Activated gamma-delta T cell treated with anti-CD3 and anti-CD28 coated beads, Interleukin-2, amount 50 U/mL, for 16 hours (primary cell): ENCODE data around the gene IFNL1.
"Not testable (repeated sequence)": the region's sequence is repeated elsewhere in the genome, so short reads cannot be mapped to it uniquely, and the experiment has no call there.

Experiments used
- DNase-seq: peaks from one replicate; pipeline ENCODE4 v3.0.0-alpha.2; 2020; ENCODE audit warnings: low read depth

IFNL1 gene

GRCh38 chr19:39332293-39332692 is 36.1 kb downstream of the IFNL1 start:
- DNase-seq, result no peak

GRCh38 chr19:39332738-39333137 is 36.5 kb downstream of the IFNL1 start:
- DNase-seq, result not testable (repeated sequence)

- no peak for DNase-seq
These were observed 37.3 kb downstream of the IFNL1 start for GRCh38 chr19:39333507-39333906.

- DNase-seq, result no peak
These were observed 38.3 kb downstream of the IFNL1 start for GRCh38 chr19:39334444-39334976.

GRCh38 chr19:39335168-39335548 is 39.0 kb downstream of the IFNL1 start:
- no peak for DNase-seq

GRCh38 chr19:39336483-39336882 is 40.3 kb downstream of the IFNL1 start:
- no peak for DNase-seq

- DNase-seq, result no peak
These were observed 43.5 kb downstream of the IFNL1 start for GRCh38 chr19:39339674-39340073.

- not testable (repeated sequence) for DNase-seq
These were observed 43.9 kb downstream of the IFNL1 start for GRCh38 chr19:39340156-39340555.

GRCh38 chr19:39341129-39341718 is 45.0 kb downstream of the IFNL1 start:
- no peak for DNase-seq

- DNase-seq, result peak; percentile 99
These were observed 45.8 kb downstream of the IFNL1 start, which contains the start of gene SAMD4B for GRCh38 chr19:39341719-39342604. SAMD4B (plus strand) TSS chr19:39342421; CDS start chr19:39356894, 14,473 bp downstream.

- DNase-seq, result no peak
These were observed 46.6 kb downstream of the IFNL1 start for GRCh38 chr19:39342647-39343305.

GRCh38 chr19:39345956-39346355 is 49.7 kb downstream of the IFNL1 start:
- no peak for DNase-seq

- DNase-seq, result no peak
These were observed 51.3 kb downstream of the IFNL1 start for GRCh38 chr19:39347332-39348164.
